PC-9 (cell line): Measurements from ENCODE around the gene TRIM56. TPM values are rescaled to one million over a fixed set of nuclear protein-coding genes. Genes with fewer than 3 reads are reported as not detected.
"Not testable (repeated sequence)": the region's sequence is repeated elsewhere in the genome, so short reads cannot be mapped to it uniquely, and the experiment has no call there.

Experiments
- BruUV-seq: library from RNA; stranded (reverse); fragments of 400-500 nt; replicated peaks from 2 replicates; lab custom pipeline; 2021; lab: Mats Ljungman, UMichigan
- CTCF ChIA-PET: fragments of 300-600 bp; sonication (Branson Sonifier 250); formaldehyde crosslinking; loops from one replicate; lab custom pipeline; 2022; ENCODE audit warnings: antibody characterized with exemption; lab: Charles Lee
- POLR2A ChIA-PET: fragments of 300-600 bp; sonication (Branson Sonifier 250); formaldehyde crosslinking; loops from one replicate; lab custom pipeline; 2022; ENCODE audit warnings: antibody characterized with exemption; ENCODE audit not compliant: unreplicated experiment; lab: Charles Lee
- DNase-seq, 2 experiments: peaks; one replicate each; pipeline versions ENCODE4 v3.0.0 to v3.0.0-alpha.2; 2015 to 2022; ENCODE audit warnings: mixed read lengths in 1 of 2
- H2AFZ ChIP-seq: fragments of 200-600 bp; sonication (generic); 2 replicates; pipeline ENCODE4 v1.8.1; 2017; ENCODE audit warnings: antibody characterized with exemption
- H3F3A ChIP-seq: fragments of 200-600 bp; sonication (generic); 2 replicates; pipeline ENCODE4 v1.8.1; 2017; ENCODE audit warnings: antibody characterized with exemption, mild to moderate bottlenecking, low read depth; ENCODE audit not compliant: insufficient read depth
- H3K27ac ChIP-seq: fragments of 200-600 bp; sonication (generic); 2 replicates; pipeline ENCODE4 v1.6.1; 2016; ENCODE audit warnings: mixed run types
- H3K27me3 ChIP-seq: fragments of 200-600 bp; sonication (generic); 2 replicates; pipeline ENCODE4 v1.6.1; 2016; ENCODE audit warnings: low read depth, mixed run types; ENCODE audit not compliant: insufficient read depth
- H3K36me3 ChIP-seq: fragments of 200-600 bp; sonication (generic); 2 replicates; pipeline ENCODE4 v1.6.1; 2016; ENCODE audit warnings: low read depth, mixed run types
- H3K4me1 ChIP-seq: fragments of 200-600 bp; sonication (generic); replicated peaks from 2 replicates; pipeline ENCODE4 v1.6.1; 2016; ENCODE audit warnings: mixed run types; ENCODE audit not compliant: insufficient read depth
- H3K4me2 ChIP-seq: fragments of 200-600 bp; sonication (generic); 2 replicates; pipeline ENCODE4 v1.6.1; 2017; ENCODE audit warnings: mixed run types
- H3K4me3 ChIP-seq: fragments of 200-600 bp; sonication (generic); 2 replicates; pipeline ENCODE4 v1.6.1; 2016; ENCODE audit warnings: mixed run types
- H3K79me2 ChIP-seq: fragments of 200-600 bp; sonication (generic); 2 replicates; pipeline ENCODE4 v1.6.1; 2017; ENCODE audit warnings: low read depth, mixed run types
- H3K9me2 ChIP-seq: fragments of 200-600 bp; sonication (generic); 2 replicates; pipeline ENCODE4 v1.8.1; 2017; ENCODE audit warnings: mild to moderate bottlenecking; ENCODE audit not compliant: insufficient read depth
- H3K9me3 ChIP-seq: fragments of 200-600 bp; sonication (generic); 2 replicates; pipeline ENCODE4 v1.8.1; 2016; ENCODE audit warnings: low read depth; ENCODE audit not compliant: insufficient read depth
- H4K20me1 ChIP-seq: fragments of 200-600 bp; sonication (generic); 2 replicates; pipeline ENCODE4 v1.8.1; 2017; ENCODE audit not compliant: insufficient read depth
- CTCF ChIP-seq: fragments of 200-600 bp; sonication (generic); conservative IDR thresholded peaks from 2 replicates; pipeline ENCODE4 v1.6.1; 2017; ENCODE audit warnings: mixed run types, antibody characterized with exemption, mild to moderate bottlenecking, moderate library complexity
- EZH2 ChIP-seq: fragments of 200-600 bp; sonication (generic); IDR thresholded peaks from 2 replicates; pipeline ENCODE4 v1.8.0; 2017; ENCODE audit warnings: antibody characterized with exemption, low read depth
- intact Hi-C: fragments of 100-400 bp; cut with micrococcal nuclease; formaldehyde crosslinking; loops from one replicate; pipeline ENCODE4 v1.10.0; 2022; ENCODE audit not compliant: unreplicated experiment
- total RNA-seq: library from RNA; stranded (reverse); gene quantifications from 2 replicates; pipeline ENCODE4 v1.2.3, GENCODE V29; 2021

TRIM56 gene
- total RNA-seq, 1 experiment from 2014 or later = 72.3 TPM

- H3F3A ChIP-seq = peaks cover 14% of the 10 kb centered on the region; the same call in 1 of the 2 replicates
- no peak for DNase-seq
- no peaks in the 10 kb centered on the region for H3K27me3 ChIP-seq
- H3K27ac ChIP-seq = no peak overlapping the region
- H3K9me2 ChIP-seq = no peaks in the 10 kb centered on the region
- H3K4me1 ChIP-seq = peaks cover 10% of the 10 kb centered on the region
- no peak overlapping the region for H3K4me3 ChIP-seq
- no peak for TF ChIP-seq CTCF
- H3K4me2 ChIP-seq = no peak overlapping the region
- no peaks in the 10 kb centered on the region for H3K9me3 ChIP-seq
- no peaks in the 10 kb centered on the region for H3K79me2 ChIP-seq
- BruUV-seq = no TSS peak
- intact Hi-C loops = loop anchor here (5.0 kb wide), 1 partner anchor 108 kb away; the partner anchor contains the start of gene MUC12
- ChIA-PET CTCF (no interaction called here), POLR2A (interaction anchor here (0.7 kb wide), 1 partner anchor 107 kb away, joined by 5 read pairs; no protein-coding TSS in a partner anchor)
- H3K36me3 ChIP-seq = no peaks in the 10 kb centered on the region
- no peak overlapping the region for H2AFZ ChIP-seq
- no peaks in the 10 kb centered on the region for H4K20me1 ChIP-seq
These were observed 9.6 kb upstream of the TRIM56 start for GRCh38 chr7:101075646-101076045.

- BruUV-seq, H3K27ac ChIP-seq, H2AFZ ChIP-seq, H3K36me3 ChIP-seq, H3K79me2 ChIP-seq, H3K4me2 ChIP-seq, H3K9me3 ChIP-seq, H3K27me3 ChIP-seq, CTCF ChIA-PET, DNase-seq, H4K20me1 ChIP-seq, H3K4me3 ChIP-seq, H3K9me2 ChIP-seq, POLR2A ChIA-PET: not testable (repeated sequence)
- intact Hi-C loops = loop anchor here (5.0 kb wide), 1 partner anchor 109 kb away; the partner anchor contains the start of gene MUC12
- Histone ChIP-seq H3F3A (peaks cover 19% of the 10 kb centered on the region; the same call in 1 of the 2 replicates), H3K4me1 (peaks cover 16% of the 10 kb centered on the region)
These were observed 9.1 kb upstream of the TRIM56 start for GRCh38 chr7:101076183-101076582.

GRCh38 chr7:101077303-101078086 lies 7.8 kb upstream of the TRIM56 start:
- CTCF ChIA-PET = interaction anchor here (0.6 to 0.7 kb wide), 6 partner anchors 40 to 277 kb away, joined by 3 to 20 read pairs (median 8); no protein-coding TSS in a partner anchor
- POLR2A ChIA-PET = interaction anchor here (0.6 to 1.0 kb wide), 3 partner anchors 23 to 400 kb away, joined by 4 to 16 read pairs (median 4); no protein-coding TSS in a partner anchor
- Histone ChIP-seq H3F3A (peaks cover 28% of the 10 kb centered on the region), H3K27ac (no peak overlapping the region), H3K4me2 (peak overlapping the region; percentile 45; the same call in 1 of the 2 replicates), H3K9me2 (no peaks in the 10 kb centered on the region), H3K27me3 (no peaks in the 10 kb centered on the region), H3K4me1 (peaks cover 25% of the 10 kb centered on the region), H3K36me3 (no peaks in the 10 kb centered on the region), H4K20me1 (no peaks in the 10 kb centered on the region), H3K79me2 (no peaks in the 10 kb centered on the region), H2AFZ (no peak overlapping the region), H3K9me3 (no peaks in the 10 kb centered on the region), H3K4me3 (no peak overlapping the region)
- no TSS peak for BruUV-seq
- peak; percentile 92 for TF ChIP-seq CTCF
- TF ChIP-seq EZH2 = no peak
- intact Hi-C loops = loop anchor here (1.0 to 5.0 kb wide), 4 partner anchors 61 to 372 kb away; partner anchors contain the start of gene MUC12
- peak; percentile 86 to 96 for DNase-seq
